GM18520 (cell line): ENCODE results near the gene DACT3.
"Not testable (repeated sequence)": the region's sequence is repeated elsewhere in the genome, so short reads cannot be mapped to it uniquely, and the experiment has no call there.

Source experiments
- ATAC-seq: cut with Tn5 transposase; IDR thresholded peaks from one replicate; pipeline ENCODE4 v1.9.1; 2021; ENCODE audit not compliant: unreplicated experiment

The DACT3 gene

GRCh38 chr19:46635920-46636761, 24.8 kb downstream of the DACT3 start, which contains the start of gene GNG8:
GNG8 (minus strand) TSS chr19:46636202; CDS start chr19:46634682, 1,520 bp downstream.
- ATAC-seq: no peak

- no peak for ATAC-seq
Observed at GRCh38 chr19:46634656-46635218, 26.2 kb downstream of the DACT3 start.

- ATAC-seq: peak; percentile 44
Observed at GRCh38 chr19:46634045-46634655, 26.8 kb downstream of the DACT3 start.

DNA sequence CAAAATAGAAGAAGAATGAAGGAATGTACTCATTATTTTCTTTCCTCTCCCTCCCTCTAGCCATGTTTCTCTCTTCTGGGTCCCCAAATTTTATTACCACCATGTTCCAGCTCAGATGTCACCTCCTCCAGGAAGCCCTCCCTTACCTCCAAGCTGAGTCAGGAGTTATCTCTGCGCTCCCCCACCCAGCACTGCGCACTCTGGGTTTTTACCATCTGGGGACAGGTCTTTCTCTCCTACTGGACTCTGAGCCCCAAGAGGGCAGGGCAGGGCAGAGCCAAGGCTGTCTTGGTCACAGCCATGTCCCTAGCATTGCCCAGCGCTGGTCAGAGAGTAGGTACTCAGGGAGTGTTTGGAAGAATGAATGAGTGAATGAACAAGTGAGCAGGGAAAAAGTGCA, 27.9 kb downstream of the DACT3 start:
- no peak for ATAC-seq

DNA sequence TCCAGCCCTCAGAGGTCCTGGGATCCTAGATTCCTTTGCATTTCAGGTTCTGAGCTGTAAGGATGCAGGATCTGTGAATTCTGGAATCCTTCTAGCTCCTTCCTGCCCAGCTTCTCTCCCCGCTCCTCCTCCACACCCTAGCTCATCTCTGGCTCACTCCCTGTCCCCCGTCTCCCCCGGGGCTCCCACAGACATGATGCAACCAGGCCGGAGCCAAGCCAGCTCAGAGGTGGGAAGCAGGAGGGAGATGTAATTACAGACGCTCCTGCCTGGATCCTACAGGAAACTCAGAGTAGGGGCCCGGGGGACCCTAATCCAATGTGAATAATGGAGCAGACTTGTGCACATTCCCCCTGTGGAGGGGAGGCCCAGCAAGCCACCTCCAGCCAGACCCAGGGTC, 29.5 kb downstream of the DACT3 start:
- ATAC-seq: no peak

- ATAC-seq: no peak
Observed at GRCh38 chr19:46630586-46631205, 30.3 kb downstream of the DACT3 start.

DNA sequence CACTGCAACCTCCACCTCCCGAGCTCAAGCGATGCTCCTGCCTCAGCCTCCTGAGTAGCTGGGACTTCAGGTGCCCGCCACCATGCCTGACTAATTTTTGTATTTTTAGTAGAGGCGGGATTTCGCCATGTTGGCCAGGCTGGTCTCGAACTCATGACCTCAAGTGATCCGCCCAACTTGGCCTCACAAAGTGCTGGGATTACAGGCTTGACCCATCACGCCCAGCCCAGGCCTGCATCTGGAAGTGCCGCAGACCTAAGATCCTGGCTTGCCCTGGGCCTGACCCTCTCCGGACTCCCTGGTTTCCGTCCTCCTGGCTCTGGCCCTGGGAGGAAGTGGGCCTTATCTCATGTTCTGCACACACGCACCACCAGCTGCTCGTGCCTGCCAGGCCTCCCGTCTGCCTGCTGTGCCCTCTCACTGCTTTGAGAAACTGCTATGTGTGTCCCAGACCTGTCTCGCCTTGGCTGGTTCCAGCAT, 31.4 kb downstream of the DACT3 start:
- ATAC-seq: no peak

- ATAC-seq: not testable (repeated sequence)
Observed at GRCh38 chr19:46628970-46629369, 32.0 kb downstream of the DACT3 start.

- ATAC-seq: no peak
Observed at GRCh38 chr19:46626446-46626845, 34.5 kb downstream of the DACT3 start.

DNA sequence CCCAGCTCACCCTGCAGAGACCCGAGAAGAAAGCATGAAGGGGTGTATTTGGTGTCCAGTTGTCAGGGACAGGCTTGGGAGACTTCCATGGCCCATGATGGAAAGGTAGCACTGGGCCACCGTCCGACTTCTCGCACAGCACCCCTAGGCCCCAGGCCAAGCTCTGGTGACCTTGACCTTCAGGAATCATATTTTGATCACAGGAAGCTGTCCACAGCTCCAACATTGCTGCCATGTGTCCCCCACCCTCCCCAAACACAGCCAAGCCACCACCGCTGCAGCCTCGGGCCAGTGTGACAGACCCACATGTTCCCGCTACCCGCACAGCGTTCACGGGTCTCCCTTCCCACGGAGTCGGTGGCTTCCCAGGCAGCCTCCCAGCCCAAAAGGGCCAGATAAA, 35.3 kb downstream of the DACT3 start:
- no peak for ATAC-seq

GRCh38 chr19:46624958-46625661, 35.9 kb downstream of the DACT3 start, which contains the start of gene PTGIR:
PTGIR (minus strand) TSS chr19:46625089; CDS start chr19:46624225, 864 bp downstream.
- ATAC-seq: no peak

DNA sequence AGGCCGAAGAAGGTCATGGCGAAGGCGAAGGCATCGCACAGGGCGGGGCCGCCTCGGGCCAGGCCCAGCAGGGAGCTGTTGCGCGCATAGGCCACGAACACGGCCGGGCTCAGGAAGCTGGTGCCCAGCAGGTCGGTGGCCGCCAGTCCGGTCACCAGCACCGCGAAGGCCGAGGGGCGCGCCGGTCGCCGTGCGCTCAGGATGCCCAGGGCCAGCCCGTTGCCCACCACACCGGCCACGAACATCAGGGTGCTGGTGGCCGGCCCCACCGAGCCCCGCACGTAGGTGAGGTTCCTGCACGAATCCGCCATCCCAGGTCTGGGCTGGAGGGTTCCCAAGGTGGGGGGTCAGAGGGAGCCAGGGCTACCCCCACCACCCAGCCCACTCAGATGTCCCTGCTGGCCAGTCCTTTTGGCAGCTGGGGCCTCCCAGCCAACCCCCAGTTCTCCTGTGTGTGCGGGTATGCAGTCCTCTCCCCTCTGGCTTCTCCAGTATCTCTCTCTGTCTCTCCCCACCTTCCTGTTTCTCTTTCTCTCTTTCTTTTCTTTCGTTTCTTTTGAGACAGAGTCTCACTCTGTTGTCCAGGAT, 37.0 kb downstream of the DACT3 start:
- ATAC-seq: no peak

DNA sequence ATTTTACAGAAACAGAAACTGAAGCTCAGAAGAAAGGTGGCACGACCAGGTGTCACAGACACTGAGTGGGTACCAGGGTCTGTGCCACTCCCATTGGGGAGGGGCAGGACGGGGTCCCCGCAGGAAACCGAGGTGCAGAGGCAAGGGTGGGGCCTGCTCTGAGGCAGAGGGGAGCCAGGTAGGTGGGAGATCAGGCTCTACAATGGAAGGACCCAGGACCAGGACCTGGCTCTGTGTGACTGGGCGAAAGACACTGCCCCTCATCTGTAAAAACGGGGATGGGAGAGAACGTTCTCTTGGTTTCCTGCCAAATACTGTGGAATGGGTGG, 38.9 kb downstream of the DACT3 start:
- no peak for ATAC-seq

DNA sequence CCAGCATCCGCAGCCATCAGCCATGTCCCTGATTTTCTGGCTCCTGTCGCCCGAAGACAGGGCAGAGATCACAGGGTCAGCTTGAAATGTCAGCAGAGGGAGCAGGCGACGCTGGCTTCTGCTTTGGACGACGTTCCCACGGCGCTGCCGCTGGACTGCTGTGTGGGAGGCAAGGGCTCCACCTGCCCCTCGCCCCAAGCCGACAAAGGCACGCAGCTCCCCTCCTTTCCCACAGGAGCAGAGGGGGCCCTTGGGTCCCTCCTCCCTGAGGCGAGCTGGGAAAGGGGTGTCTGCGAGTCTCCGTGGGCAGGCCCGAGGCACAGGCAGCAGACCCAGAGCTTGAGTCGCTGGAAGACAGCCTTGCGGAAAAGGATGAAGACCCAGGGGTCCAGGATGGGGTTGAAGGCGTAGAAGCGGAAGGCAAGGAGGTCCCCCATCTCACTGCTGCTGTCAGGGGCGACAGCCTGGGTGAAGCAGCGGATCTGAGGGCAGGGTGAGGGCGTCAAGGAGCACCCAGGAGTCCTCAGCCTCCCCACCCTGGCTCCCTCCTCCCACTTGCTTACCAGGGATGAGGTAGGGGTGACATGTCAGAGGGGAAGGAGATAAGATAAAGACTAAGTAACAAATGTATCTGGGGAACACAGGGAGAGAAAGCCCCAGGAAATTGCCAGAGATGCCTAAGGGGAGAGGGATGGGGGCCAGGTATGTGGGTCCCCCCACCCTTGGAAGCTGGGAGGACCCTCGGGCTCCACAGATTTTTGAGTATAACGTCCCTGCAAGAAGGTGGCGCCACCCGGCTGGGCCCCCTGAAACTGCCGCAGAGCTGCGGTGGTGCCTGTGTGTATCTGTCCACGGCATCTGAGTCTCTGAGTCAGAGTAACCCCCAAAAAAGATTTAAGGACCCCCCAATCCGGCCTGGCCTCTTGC, 39.5 kb downstream of the DACT3 start:
- ATAC-seq: no peak

DNA sequence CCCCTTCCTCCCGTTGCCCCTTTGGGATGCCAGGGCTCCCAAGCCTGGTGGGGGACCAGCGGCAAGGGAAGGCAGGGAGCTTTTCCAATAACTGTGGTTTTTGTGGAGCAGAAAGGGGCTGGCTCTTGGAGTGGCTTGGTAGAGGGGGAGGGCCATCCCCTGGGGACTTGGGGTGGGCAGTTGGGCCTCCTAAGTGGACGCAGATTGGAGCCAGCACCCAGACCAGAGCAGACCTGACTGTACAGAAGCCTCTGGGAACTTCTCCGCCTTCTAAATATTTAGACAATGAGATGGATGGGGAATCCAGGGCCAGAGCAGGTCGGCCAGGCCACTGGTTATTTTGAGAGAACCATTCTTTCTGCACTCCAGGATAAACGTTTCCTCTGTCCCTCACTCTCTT, 40.3 kb downstream of the DACT3 start:
- ATAC-seq: no peak

DNA sequence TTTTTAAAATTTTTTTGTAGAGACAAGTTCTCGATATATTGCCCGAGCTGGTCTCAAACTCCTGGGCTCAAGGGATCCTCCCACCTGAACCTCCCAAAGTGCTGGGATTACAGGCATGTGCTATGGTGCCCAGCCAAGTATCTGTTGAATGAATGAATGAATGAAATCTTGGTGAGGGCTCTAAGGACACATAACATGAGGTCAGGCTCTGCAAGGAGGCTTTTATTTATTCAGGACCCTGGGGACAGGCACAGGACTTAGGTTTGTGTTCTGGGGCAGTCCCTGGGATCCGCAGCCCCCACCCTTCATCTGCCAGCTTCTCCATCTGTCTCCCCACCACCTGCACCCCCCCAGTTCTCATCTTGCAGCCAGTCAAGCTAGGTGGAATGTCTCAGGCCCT, 40.7 kb downstream of the DACT3 start:
- no peak for ATAC-seq

DNA sequence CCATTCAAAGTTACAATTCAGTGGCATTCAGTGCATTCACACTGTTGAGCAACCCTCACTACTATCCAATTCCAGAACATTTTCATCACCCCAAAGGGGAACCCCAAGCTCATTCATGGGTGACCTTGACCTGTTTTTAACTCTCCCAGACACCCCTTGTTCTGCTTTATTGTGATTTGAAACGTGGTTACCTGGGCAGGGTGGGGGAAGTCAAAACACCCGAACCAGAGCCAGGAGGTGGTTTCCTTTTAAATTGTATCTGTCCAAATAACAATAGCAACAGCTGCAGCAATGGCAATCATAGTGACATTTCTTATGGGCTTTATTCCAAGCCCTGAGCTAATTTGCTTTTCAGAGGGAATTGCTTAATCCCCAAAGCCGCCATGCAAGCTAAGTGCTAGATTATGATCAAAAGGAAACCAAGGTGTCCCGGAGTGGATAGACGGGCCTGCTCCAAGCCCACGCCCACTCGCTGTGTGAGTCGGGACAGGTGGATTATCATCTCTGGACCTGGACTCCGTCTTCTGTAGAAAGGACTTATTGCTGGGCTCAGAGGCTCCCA, 42.2 kb downstream of the DACT3 start:
- peak; percentile 36 for ATAC-seq

GRCh38 chr19:46617601-46618000, 43.4 kb downstream of the DACT3 start:
- no peak for ATAC-seq

GRCh38 chr19:46616631-46617322, 44.2 kb downstream of the DACT3 start:
- no peak for ATAC-seq
